H7 (cell line): ENCODE results near the gene CDH23. TPM values are rescaled to one million over a fixed set of nuclear protein-coding genes. Genes with fewer than 3 reads are reported as not detected.

ENCODE experiments used
- DNase-seq: peaks from one replicate; pipeline ENCODE4 v3.0.0; 2012
- H3K27me3 ChIP-seq: 2 replicates; pipeline ENCODE4 v1.6.0; 2011; ENCODE audit warnings: mild to moderate bottlenecking, low read length; ENCODE audit not compliant: control insufficient read depth, insufficient read depth
- H3K36me3 ChIP-seq: replicated peaks from 2 replicates; pipeline ENCODE4 v1.5.1; 2011; ENCODE audit warnings: low read length; ENCODE audit not compliant: control insufficient read depth, insufficient read depth
- H3K4me3 ChIP-seq: 2 replicates; pipeline ENCODE4 v1.5.1; 2011; ENCODE audit warnings: low read depth, mild to moderate bottlenecking, control low read depth, low read length, moderate library complexity; ENCODE audit not compliant: insufficient read depth
- total RNA-seq: library from RNA; depleted of rRNA; stranded (reverse); fragments of >200 nt; shearing (Covaris generic); gene quantifications from 2 replicates; pipeline ENCODE4 v1.2.3, GENCODE V29; 2014

Gene CDH23
- total RNA-seq, 1 experiment from 2014 or later = 4.5 TPM

GRCh38 chr10:71538608-71539260 is 142.0 kb downstream of the CDH23 start:
- no peaks in the 10 kb centered on the region for H3K36me3 ChIP-seq
- no peaks in the 10 kb centered on the region for H3K27me3 ChIP-seq
- no peak overlapping the region for H3K4me3 ChIP-seq
- peak; percentile 38 for DNase-seq

GRCh38 chr10:71539442-71540118 is 142.9 kb downstream of the CDH23 start:
- Histone ChIP-seq H3K27me3 (no peaks in the 10 kb centered on the region), H3K36me3 (no peaks in the 10 kb centered on the region), H3K4me3 (no peak overlapping the region)
- DNase-seq = peak; percentile 60

- DNase-seq = peak; percentile 55
- Histone ChIP-seq H3K4me3 (no peak overlapping the region), H3K36me3 (no peaks in the 10 kb centered on the region), H3K27me3 (no peaks in the 10 kb centered on the region)
Measured at GRCh38 chr10:71542478-71542877, 145.8 kb downstream of the CDH23 start.

- H3K27me3 ChIP-seq = no peaks in the 10 kb centered on the region
- DNase-seq = peak; percentile 59
- no peaks in the 10 kb centered on the region for H3K36me3 ChIP-seq
- no peak overlapping the region for H3K4me3 ChIP-seq
Measured at GRCh38 chr10:71543608-71544170, 147.0 kb downstream of the CDH23 start.

GRCh38 chr10:71545001-71545400 is 148.3 kb downstream of the CDH23 start:
- H3K36me3 ChIP-seq = no peaks in the 10 kb centered on the region
- no peaks in the 10 kb centered on the region for H3K27me3 ChIP-seq
- no peak for DNase-seq
- no peak overlapping the region for H3K4me3 ChIP-seq

- H3K4me3 ChIP-seq = no peak overlapping the region
- no peaks in the 10 kb centered on the region for H3K36me3 ChIP-seq
- DNase-seq = no peak
- no peaks in the 10 kb centered on the region for H3K27me3 ChIP-seq
Measured at GRCh38 chr10:71546220-71546619, 149.5 kb downstream of the CDH23 start.

- no peak for DNase-seq
- Histone ChIP-seq H3K4me3 (no peak overlapping the region), H3K36me3 (no peaks in the 10 kb centered on the region), H3K27me3 (no peaks in the 10 kb centered on the region)
Measured at GRCh38 chr10:71547312-71547711, 150.6 kb downstream of the CDH23 start.

GRCh38 chr10:71547876-71548846 is 151.4 kb downstream of the CDH23 start:
- peak; percentile 87 for DNase-seq
- no peaks in the 10 kb centered on the region for H3K36me3 ChIP-seq

GRCh38 chr10:71549766-71550533 is 153.2 kb downstream of the CDH23 start:
- DNase-seq = no peak
- no peak overlapping the region for H3K4me3 ChIP-seq
- H3K27me3 ChIP-seq = no peaks in the 10 kb centered on the region
- H3K36me3 ChIP-seq = no peaks in the 10 kb centered on the region

More at GRCh38 chr10:71547876-71548846, 151.4 kb downstream of the CDH23 start:
- Histone ChIP-seq H3K4me3 (no peak overlapping the region), H3K27me3 (no peaks in the 10 kb centered on the region)

- H3K4me3 ChIP-seq = no peak overlapping the region
- no peak for DNase-seq
- no peaks in the 10 kb centered on the region for H3K27me3 ChIP-seq
- H3K36me3 ChIP-seq = no peaks in the 10 kb centered on the region
Measured at GRCh38 chr10:71550628-71551027, 153.9 kb downstream of the CDH23 start.

GRCh38 chr10:71551970-71552369 is 155.2 kb downstream of the CDH23 start:
- DNase-seq = no peak
- Histone ChIP-seq H3K4me3 (no peak overlapping the region), H3K27me3 (no peaks in the 10 kb centered on the region), H3K36me3 (no peaks in the 10 kb centered on the region)

- DNase-seq = peak; percentile 78
- Histone ChIP-seq H3K27me3 (no peaks in the 10 kb centered on the region), H3K36me3 (no peaks in the 10 kb centered on the region), H3K4me3 (no peak overlapping the region)
Measured at GRCh38 chr10:71553432-71553831, 156.7 kb downstream of the CDH23 start.

- Histone ChIP-seq H3K36me3 (no peaks in the 10 kb centered on the region), H3K27me3 (no peaks in the 10 kb centered on the region; the same call in 1 of the 2 replicates), H3K4me3 (no peak overlapping the region)
- no peak for DNase-seq
Measured at GRCh38 chr10:71554671-71555070, 158.0 kb downstream of the CDH23 start.
